GM21447 (cell line): Measurements from ENCODE around the gene MYO1D.
"Not testable (repeated sequence)": the region's sequence is repeated elsewhere in the genome, so short reads cannot be mapped to it uniquely, and the experiment has no call there.

ENCODE experiments used
- ATAC-seq: cut with Tn5 transposase; IDR thresholded peaks from one replicate; pipeline ENCODE4 v1.9.1; 2021; ENCODE audit not compliant: unreplicated experiment

The MYO1D gene

DNA sequence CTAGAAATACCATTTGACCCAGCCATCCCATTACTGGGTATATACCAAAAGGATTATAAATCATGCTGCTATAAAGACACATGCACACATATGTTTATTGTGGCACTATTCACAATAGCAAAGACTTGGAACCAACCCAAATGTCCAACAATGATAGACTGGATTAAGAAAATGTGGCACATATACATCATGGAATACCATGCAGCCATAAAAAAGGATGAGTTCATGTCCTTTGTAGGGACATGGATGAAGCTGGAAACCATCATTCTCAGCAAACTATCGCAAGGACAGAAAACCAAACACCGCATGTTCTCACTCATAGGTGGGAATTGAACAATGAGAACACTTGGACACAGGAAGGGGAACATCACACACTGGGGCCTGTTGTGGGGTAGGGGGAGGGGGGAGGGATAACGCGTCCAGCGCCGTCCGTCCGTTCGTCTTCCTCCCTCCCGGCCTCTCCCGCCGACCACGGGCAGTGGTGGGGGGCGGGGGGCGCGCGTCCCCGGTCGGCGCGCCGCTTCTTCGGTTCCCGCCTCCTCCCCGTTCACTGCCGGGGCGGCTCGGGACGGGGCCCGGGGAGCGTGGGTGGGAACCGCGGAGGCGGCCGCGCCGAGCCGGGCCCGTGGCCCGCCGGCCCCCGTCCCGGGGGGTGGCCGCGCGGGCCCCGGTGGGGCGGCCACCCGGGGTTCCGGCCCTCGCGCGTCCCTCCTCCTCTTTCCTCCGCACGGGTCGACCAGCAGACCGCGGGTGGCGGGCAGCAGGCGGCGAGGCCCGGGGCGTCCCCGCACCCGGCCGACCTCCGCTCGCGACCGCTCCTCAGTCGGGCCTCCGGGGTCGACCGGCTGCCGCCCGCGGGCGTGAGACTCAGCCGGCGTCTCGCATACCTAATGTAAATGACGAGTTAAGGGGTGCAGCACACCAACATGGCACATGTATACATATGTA, 54.7 kb downstream of the MYO1D start:
- not testable (repeated sequence) for ATAC-seq

- ATAC-seq = no peak
These were observed 56.5 kb downstream of the MYO1D start for GRCh38 chr17:32820440-32820839.

DNA sequence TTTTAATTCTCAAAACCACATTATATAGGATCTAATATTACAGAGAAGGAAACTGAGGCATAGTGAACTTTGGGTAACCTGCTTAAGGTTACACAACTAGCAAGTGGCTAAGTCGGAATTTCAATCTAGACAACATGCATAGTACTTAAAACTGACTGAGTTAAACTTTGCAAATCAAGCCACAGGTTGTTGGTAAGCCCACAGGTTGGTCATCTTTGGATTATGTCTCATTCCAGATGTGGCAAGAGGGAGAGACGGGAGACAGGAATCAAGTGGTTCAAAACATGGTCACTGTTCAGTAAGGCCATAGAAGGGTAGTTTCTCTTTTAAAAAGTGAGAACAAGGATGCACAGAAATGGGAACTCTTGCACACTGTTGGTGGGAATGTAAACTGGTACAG, 57.1 kb downstream of the MYO1D start:
- ATAC-seq = no peak

DNA sequence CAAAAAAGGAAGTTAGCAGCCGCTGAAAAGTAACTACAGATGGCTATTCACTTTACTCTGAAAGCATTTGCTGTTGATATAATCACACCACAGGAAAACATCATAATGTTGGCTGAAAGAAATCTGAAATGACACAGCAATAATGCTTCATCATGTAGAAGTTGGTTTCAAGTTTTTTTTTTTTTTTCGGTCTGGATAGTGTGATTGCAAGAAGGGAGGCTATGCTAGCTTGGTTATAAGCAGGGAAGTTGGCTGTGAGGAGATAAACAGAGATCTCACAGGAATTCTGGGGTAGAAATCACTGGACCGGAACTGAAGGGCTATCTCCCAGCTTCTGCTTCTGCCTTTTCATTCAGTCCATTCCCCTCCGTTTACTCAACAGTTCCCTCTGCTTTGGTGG, 57.9 kb downstream of the MYO1D start:
- ATAC-seq = no peak

- no peak for ATAC-seq
These were observed 61.5 kb downstream of the MYO1D start for GRCh38 chr17:32815460-32815859.

GRCh38 chr17:32814836-32815235, 62.1 kb downstream of the MYO1D start:
- no peak for ATAC-seq

DNA sequence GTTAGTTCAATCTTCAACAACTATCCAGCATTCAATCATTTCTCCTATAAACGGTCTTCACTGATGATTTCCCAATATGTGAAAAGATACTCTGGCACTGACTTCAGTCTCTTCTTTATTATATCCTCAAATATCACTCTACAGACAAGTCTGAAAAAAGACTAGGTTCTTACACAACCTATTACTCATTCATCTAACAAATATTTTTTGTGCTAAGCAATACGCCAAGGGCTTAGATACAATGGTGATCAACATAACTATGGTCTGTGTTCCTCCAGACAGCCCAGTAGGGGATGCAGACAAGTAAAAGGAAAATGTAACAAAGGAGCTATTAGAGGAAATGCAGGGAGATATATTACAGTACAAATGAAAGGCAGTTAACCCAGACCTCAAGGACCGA, 63.9 kb downstream of the MYO1D start:
- no peak for ATAC-seq

DNA sequence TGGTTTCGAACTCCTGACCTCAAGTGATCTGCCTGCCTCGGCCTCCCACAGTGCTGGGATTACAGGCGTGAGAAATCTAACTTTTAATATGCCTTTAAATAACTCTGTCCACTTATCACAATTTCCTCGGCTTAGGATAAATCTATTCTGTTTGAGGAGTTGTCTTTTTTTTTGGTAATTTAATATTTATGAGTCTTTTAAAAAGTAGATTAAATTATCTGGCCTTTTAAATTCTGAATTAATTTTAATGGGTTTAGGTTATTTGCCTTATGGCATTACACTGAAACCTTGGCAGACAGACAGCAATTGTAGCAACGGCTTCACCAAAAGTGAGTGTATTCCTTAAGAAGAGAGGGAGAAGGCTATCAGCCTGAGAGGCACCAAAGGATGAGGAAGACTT, 66.2 kb downstream of the MYO1D start:
- no peak for ATAC-seq

- no peak for ATAC-seq
These were observed 69.3 kb downstream of the MYO1D start for GRCh38 chr17:32807577-32807976.

DNA sequence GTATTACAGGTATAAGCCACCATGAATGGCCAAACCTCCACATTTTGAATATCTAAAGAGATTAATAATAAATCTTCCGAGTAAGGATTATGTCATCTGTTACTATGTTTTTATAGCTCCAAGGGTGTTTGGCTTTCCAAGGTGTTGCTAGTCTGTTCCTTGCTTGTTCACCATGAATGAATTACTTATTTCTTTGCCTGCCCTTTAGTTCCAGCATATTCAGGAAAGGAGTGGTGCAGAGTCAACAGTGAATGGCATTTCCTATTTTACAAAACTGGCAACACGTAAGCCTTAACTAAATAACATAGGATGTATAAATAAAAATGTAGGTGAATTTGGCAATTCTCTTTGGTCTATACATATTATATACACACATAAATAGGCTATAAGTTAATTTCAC, 70.3 kb downstream of the MYO1D start:
- no peak for ATAC-seq

- no peak for ATAC-seq
These were observed 71.6 kb downstream of the MYO1D start for GRCh38 chr17:32805029-32805976.

- no peak for ATAC-seq
These were observed 73.4 kb downstream of the MYO1D start for GRCh38 chr17:32803544-32803943.

- ATAC-seq = no peak
These were observed 74.6 kb downstream of the MYO1D start for GRCh38 chr17:32802306-32802705.

DNA sequence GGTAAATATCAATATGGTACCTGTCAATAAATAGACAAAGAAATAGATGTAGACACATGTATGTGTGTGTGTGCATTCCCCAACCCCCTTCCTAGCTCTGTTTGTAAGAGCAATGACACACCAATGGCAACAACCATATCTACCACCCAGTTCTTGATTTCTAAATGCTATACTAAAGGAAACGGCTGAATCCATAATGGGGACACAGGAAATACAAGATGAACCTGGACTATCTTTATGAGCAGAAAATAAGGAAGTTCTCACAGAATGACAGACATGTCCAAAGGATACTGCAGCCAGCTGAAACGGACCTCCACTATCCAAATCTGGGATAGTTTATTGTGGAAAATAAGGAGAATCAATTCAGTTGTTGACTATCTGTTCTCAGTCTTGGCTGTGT, 75.3 kb downstream of the MYO1D start:
- ATAC-seq = no peak

DNA sequence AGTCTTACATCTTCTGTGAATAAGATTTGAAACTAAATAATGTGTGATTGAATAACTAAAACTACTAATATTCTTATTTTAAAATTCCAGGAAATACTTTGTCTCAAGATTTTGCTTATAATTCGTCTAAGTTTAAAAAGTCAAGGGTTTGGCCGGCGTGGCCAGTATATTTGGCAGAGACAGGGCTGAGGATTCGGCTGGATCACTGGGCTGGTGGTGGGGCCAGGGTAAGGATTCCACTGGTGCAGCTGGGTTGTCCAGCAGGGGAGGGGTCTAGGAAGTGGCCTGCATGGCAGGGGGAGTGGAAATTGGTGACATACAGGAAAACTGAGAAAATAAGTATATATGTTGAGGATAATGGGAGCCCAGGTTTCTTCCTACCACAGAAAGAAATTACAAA, 75.7 kb downstream of the MYO1D start:
- ATAC-seq = no peak

- no peak for ATAC-seq
These were observed 78.0 kb downstream of the MYO1D start for GRCh38 chr17:32798938-32799337.

DNA sequence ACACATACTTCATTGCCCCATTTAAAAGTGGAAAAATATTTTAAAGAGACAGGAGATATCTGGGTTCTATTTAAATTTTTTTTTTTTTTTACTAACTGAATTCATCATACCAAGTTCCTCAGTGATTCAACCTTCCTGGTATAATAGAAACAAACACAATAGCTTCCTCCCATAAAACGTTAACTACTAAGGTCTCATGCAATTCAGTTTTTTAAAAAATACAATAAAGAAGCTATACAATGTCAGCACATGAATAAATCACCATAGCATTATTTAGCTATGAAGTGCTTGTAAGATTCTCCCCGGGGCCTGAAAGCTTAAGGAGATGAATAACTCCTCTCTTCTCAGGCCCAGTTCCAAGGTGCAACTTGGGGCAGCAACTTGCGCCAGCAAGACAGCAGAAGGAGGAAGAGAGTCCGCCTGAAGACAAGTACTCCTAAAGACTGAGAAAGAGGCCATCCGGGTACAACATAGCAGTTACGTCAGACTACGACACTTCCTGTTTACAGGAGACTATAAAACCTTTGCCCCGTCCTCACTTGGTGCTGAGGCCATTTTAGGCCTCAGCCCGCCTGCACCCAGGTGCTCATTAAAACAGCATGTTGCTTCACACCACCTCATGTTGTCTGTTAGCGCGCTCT, 81.5 kb downstream of the MYO1D start:
- no peak for ATAC-seq

- no peak for ATAC-seq
These were observed 82.2 kb downstream of the MYO1D start for GRCh38 chr17:32794533-32795246.

- no peak for ATAC-seq
These were observed 83.1 kb downstream of the MYO1D start for GRCh38 chr17:32793841-32794240.

- ATAC-seq = no peak
These were observed 84.7 kb downstream of the MYO1D start for GRCh38 chr17:32792207-32792606.

DNA sequence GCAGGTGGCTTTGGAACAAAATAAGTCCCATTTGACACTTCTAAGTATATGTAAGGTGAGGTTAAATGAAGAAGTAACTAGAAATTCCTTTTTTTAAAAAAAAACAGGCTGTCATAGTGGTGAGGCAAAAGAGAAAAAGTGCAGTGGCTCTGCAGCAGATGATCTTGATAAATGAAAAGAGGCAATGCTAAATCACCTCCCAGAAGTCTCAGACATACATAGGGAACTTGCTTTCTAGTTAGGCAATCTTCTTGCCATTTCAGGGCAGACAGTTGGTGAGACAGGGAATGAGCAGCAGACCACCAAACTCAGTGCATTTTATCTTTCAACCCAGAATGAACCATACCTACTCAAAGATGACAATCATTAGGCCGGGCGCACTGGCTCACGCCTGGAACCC, 90.8 kb downstream of the MYO1D start:
- no peak for ATAC-seq
